ENCODE data around the gene IMPG1. TPM values are rescaled to one million over a fixed set of nuclear protein-coding genes. Genes with fewer than 3 reads are reported as not detected.

IMPG1 gene
- total RNA-seq, 2 experiments from 2014 or later: not detected

- ChIA-PET POLR2A (interaction anchor here (1.1 kb wide), 1 partner anchor 25 kb away, joined by 3 read pairs; no protein-coding TSS in a partner anchor), CTCF (ENCODE audit: unreplicated experiment) (no interaction called here)
- Histone ChIP-seq H3K79me2 (ENCODE audit: insufficient read depth, low read depth, low read length) (no peaks in the 10 kb centered on the region), H2AFZ (ENCODE audit: low read length) (no peak overlapping the region), H4K20me1 (ENCODE audit: insufficient read depth, low read length) (no peaks in the 10 kb centered on the region), H3K36me3 (ENCODE audit: insufficient read depth, low read length) (no peaks in the 10 kb centered on the region), H3K4me3 (ENCODE audit: low read depth, low read length, poor library complexity, severe bottlenecking) (no peak overlapping the region), H3K4me1 (ENCODE audit: insufficient read depth, low read length, poor library complexity, severe bottlenecking) (no peaks in the 10 kb centered on the region), H3K4me2 (ENCODE audit: low read length) (no peak overlapping the region), H3K9me2 (ENCODE audit: insufficient read depth, low read length) (no peaks in the 10 kb centered on the region), H3K27ac (ENCODE audit: low read depth, low read length, poor library complexity, severe bottlenecking) (no peak overlapping the region), H3K9me3 (ENCODE audit: low read length) (no peaks in the 10 kb centered on the region)
- DNase-seq (ENCODE audit: low spot score): no peak
- intact Hi-C loops (cut with micrococcal nuclease; ENCODE audit: unreplicated experiment): no loop called here
- no peak for TF ChIP-seq EZH2phosphoT487 (IDR thresholded peaks at IDR 0.05; ENCODE audit: borderline replicate concordance, low read depth, low read length)
- TF ChIP-seq, protein P1, sequence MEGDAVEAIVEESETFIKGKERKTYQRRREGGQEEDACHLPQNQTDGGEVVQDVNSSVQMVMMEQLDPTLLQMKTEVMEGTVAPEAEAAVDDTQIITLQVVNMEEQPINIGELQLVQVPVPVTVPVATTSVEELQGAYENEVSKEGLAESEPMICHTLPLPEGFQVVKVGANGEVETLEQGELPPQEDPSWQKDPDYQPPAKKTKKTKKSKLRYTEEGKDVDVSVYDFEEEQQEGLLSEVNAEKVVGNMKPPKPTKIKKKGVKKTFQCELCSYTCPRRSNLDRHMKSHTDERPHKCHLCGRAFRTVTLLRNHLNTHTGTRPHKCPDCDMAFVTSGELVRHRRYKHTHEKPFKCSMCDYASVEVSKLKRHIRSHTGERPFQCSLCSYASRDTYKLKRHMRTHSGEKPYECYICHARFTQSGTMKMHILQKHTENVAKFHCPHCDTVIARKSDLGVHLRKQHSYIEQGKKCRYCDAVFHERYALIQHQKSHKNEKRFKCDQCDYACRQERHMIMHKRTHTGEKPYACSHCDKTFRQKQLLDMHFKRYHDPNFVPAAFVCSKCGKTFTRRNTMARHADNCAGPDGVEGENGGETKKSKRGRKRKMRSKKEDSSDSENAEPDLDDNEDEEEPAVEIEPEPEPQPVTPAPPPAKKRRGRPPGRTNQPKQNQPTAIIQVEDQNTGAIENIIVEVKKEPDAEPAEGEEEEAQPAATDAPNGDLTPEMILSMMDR (conservative IDR thresholded peaks at IDR 0.05; ENCODE audit: low read length): no peak
- BruUV-seq (replicated peaks): no TSS peak
Measured at GRCh38 chr6:75952128-75952527, 120.3 kb downstream of the IMPG1 start.

- intact Hi-C loops (cut with micrococcal nuclease; ENCODE audit: unreplicated experiment): no loop called here
- no peak for TF ChIP-seq EZH2phosphoT487 (IDR thresholded peaks at IDR 0.05; ENCODE audit: borderline replicate concordance, low read depth, low read length)
- TF ChIP-seq, protein P1 (conservative IDR thresholded peaks at IDR 0.05; ENCODE audit: low read length): no peak
Measured at GRCh38 chr6:75947935-75948334, 124.5 kb downstream of the IMPG1 start.

GRCh38 chr6:75946146-75946831 lies 126.2 kb downstream of the IMPG1 start:
- H3K4me1 ChIP-seq (ENCODE audit: insufficient read depth, low read length, poor library complexity, severe bottlenecking): no peaks in the 10 kb centered on the region
- no peak overlapping the region for H3K4me3 ChIP-seq (ENCODE audit: low read depth, low read length, poor library complexity, severe bottlenecking)
- no TSS peak for BruUV-seq (replicated peaks)
- no peaks in the 10 kb centered on the region for H3K79me2 ChIP-seq (ENCODE audit: insufficient read depth, low read depth, low read length)
- H3K36me3 ChIP-seq (ENCODE audit: insufficient read depth, low read length): no peaks in the 10 kb centered on the region
- H2AFZ ChIP-seq (ENCODE audit: low read length): no peak overlapping the region
- TF ChIP-seq, protein P1 (conservative IDR thresholded peaks at IDR 0.05; ENCODE audit: low read length): no peak
- TF ChIP-seq EZH2phosphoT487 (IDR thresholded peaks at IDR 0.05; ENCODE audit: borderline replicate concordance, low read depth, low read length): no peak
- no peaks in the 10 kb centered on the region for H4K20me1 ChIP-seq (ENCODE audit: insufficient read depth, low read length)
- DNase-seq (ENCODE audit: low spot score): no peak
- H3K4me2 ChIP-seq (ENCODE audit: low read length): no peak overlapping the region
- no peaks in the 10 kb centered on the region for H3K9me2 ChIP-seq (ENCODE audit: insufficient read depth, low read length)
- ChIA-PET POLR2A (interaction anchor here (0.6 kb wide), 1 partner anchor 258 kb away, joined by 3 read pairs; no protein-coding TSS in a partner anchor), CTCF (ENCODE audit: unreplicated experiment) (no interaction called here)
- no peaks in the 10 kb centered on the region for H3K9me3 ChIP-seq (ENCODE audit: low read length)
- no peak overlapping the region for H3K27ac ChIP-seq (ENCODE audit: low read depth, low read length, poor library complexity, severe bottlenecking)
- intact Hi-C loops (cut with micrococcal nuclease; ENCODE audit: unreplicated experiment): no loop called here

More at GRCh38 chr6:75947935-75948334, 124.5 kb downstream of the IMPG1 start:
- CTCF ChIA-PET (ENCODE audit: unreplicated experiment): no interaction called here
- Histone ChIP-seq H3K4me3 (ENCODE audit: low read depth, low read length, poor library complexity, severe bottlenecking) (no peak overlapping the region), H3K27ac (ENCODE audit: low read depth, low read length, poor library complexity, severe bottlenecking) (no peak overlapping the region), H2AFZ (ENCODE audit: low read length) (no peak overlapping the region), H3K36me3 (ENCODE audit: insufficient read depth, low read length) (no peaks in the 10 kb centered on the region), H3K9me3 (ENCODE audit: low read length) (no peaks in the 10 kb centered on the region), H3K4me2 (ENCODE audit: low read length) (no peak overlapping the region), H3K9me2 (ENCODE audit: insufficient read depth, low read length) (no peaks in the 10 kb centered on the region), H3K4me1 (ENCODE audit: insufficient read depth, low read length, poor library complexity, severe bottlenecking) (no peaks in the 10 kb centered on the region), H4K20me1 (ENCODE audit: insufficient read depth, low read length) (no peaks in the 10 kb centered on the region), H3K79me2 (ENCODE audit: insufficient read depth, low read depth, low read length) (no peaks in the 10 kb centered on the region)
- BruUV-seq (replicated peaks): no TSS peak
- DNase-seq (ENCODE audit: low spot score): no peak
- POLR2A ChIA-PET: no interaction called here

Data from OCI-LY7 (cell line).